ENCODE measurements around the gene IQSEC3. TPM values are rescaled to one million over a fixed set of nuclear protein-coding genes. Genes with fewer than 3 reads are reported as not detected.

IQSEC3 gene
- total RNA-seq, 4 donors from 2014 or later, result 0.65 to 10.5 (median 0.76) TPM

DNA sequence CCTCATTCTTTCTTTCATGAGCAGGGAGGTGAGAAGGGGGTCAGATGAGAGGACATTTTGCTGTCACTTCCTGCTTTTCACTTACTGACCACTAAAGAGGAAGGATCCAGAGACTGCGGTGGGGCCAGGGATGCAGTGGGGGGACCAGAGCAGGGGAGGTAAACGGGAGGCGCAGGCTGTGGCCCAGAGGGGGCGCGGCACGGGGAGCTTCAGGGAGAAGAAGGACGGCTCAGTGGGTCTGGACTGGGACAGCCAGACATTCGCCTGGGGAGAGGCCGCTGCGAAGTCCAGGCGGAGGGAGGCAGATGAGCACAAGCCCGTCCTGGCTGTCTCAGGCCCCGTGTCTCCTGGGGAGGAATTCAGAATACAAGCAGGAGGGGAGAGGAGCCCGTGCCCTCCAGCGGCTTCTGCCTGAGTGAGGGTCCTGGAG is 106.2 kb downstream of the IQSEC3 start:
- TF ChIP-seq, protein P1, sequence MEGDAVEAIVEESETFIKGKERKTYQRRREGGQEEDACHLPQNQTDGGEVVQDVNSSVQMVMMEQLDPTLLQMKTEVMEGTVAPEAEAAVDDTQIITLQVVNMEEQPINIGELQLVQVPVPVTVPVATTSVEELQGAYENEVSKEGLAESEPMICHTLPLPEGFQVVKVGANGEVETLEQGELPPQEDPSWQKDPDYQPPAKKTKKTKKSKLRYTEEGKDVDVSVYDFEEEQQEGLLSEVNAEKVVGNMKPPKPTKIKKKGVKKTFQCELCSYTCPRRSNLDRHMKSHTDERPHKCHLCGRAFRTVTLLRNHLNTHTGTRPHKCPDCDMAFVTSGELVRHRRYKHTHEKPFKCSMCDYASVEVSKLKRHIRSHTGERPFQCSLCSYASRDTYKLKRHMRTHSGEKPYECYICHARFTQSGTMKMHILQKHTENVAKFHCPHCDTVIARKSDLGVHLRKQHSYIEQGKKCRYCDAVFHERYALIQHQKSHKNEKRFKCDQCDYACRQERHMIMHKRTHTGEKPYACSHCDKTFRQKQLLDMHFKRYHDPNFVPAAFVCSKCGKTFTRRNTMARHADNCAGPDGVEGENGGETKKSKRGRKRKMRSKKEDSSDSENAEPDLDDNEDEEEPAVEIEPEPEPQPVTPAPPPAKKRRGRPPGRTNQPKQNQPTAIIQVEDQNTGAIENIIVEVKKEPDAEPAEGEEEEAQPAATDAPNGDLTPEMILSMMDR (IDR thresholded peaks at IDR 0.05; ENCODE audit: low read depth), result no peak

DNA sequence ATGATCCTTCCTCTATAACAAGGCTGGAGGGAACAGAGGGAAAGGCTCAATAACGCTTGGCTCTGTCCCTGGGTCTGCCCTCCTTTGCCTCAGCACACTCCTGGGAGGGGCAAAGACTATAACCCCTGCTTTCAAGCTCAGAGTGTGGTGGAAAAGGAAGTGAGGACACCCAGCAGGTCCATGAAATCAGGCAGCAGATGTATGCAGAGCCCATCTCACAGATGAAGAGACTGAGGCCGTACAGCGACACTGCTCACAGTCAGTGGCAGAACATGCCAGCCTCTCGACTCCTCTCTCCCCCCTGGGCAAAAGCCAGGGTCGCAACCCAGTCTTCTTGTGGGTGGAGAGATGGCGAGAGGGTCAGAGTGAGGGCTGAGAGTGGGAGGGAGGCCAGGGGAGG is 107.6 kb downstream of the IQSEC3 start:
- TF ChIP-seq, protein P1 (IDR thresholded peaks at IDR 0.05; ENCODE audit: low read depth), result no peak

DNA sequence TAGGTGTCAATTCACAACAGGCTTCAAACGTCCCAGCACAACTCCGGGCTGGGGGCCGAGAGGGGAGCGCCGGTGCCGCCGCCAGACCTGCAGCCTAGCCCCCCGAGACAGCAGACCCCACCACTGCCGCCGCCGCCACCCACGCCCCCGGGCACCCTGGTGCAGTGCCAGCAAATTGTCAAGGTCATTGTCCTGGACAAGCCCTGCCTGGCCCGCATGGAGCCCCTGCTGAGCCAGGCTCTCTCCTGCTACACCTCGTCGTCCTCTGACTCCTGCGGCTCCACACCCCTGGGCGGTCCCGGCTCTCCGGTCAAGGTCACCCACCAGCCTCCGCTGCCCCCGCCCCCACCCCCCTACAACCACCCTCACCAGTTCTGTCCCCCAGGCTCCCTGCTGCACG is 108.0 kb downstream of the IQSEC3 start:
- TF ChIP-seq, protein P1 (IDR thresholded peaks at IDR 0.05; ENCODE audit: low read depth), result no peak

DNA sequence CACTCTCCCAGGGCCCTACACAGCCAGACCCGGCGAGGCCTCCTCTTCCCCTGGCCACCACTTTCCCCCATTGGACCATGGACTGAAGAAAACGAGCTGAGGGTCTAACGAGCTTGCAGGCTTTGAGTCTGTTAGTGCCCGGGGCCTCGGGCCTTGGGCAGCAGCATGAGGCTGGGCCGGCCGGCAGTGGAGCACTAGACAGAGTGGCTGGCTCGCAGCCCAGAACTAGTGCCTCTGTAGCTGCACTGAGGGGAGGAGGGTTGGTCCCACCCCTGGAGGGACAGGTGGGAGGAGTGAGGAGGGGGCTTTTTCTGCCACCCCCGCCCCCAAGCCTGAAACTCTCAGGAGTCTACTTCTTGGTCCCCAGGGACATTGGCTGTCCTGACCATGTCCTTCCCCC is 108.7 kb downstream of the IQSEC3 start:
- TF ChIP-seq, protein P1 (IDR thresholded peaks at IDR 0.05; ENCODE audit: low read depth), result no peak

DNA sequence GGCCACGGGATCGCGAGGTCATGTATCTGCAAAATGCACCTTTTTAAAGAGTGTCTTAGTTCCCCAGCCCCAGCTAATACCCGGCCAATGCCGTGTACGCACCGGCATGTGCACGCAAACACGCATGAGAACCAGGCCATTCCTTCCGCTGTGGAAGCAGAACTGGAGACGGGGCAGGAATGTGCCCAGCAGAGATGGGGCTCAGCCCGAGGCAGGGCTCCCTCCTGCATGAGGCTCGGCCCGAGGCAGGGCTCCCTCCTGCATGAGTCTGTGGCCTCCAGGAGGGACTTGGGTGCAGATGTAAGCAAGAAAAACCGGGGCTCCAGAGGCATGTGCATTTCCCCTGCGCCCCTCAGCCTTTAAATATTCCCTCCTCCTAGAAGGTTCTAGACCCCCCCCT is 109.2 kb downstream of the IQSEC3 start:
- TF ChIP-seq, protein P1 (IDR thresholded peaks at IDR 0.05; ENCODE audit: low read depth), result no peak

DNA sequence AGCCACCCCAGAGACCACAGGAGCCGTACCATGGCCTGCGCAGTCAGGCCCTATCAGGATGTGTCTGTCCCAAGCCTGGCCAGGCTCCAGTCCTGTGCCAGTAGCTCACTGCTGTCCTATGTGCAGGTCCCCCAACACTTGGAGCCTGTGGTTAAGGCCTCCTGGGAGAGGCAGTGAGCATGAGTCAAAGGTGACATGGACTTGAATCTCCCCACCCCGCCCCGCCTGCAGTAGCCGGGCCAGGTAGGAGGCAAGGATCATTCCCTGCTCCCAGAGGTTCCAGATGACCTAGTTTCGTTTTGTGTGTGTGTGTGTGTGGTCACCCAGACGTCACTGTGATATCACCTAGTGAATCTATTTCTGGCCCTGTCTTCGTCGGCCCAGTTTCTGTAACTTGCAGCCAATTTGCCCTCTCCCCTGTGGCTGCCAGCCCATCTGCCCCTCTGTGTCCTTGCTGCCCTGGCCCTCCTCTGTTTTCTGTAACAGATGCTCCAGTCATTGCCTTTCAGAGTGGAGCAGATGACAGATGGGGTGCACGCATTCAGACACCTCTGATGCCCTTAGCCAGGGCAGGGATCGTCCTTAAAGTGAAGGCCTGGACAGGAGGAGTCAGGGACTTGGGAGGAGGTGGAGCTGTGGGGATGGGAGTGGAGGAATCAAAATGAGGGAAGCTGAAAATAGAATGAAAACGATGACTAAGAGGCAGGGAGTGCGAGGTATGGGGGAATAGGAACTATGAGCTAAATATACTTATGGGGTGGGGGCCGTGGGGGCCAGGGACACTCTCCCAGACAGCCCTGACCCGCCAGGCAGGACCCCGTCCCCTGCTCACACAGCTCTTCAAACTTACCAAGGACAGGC is 110.0 kb downstream of the IQSEC3 start:
- TF ChIP-seq, protein P1 (IDR thresholded peaks at IDR 0.05; ENCODE audit: low read depth), result no peak

DNA sequence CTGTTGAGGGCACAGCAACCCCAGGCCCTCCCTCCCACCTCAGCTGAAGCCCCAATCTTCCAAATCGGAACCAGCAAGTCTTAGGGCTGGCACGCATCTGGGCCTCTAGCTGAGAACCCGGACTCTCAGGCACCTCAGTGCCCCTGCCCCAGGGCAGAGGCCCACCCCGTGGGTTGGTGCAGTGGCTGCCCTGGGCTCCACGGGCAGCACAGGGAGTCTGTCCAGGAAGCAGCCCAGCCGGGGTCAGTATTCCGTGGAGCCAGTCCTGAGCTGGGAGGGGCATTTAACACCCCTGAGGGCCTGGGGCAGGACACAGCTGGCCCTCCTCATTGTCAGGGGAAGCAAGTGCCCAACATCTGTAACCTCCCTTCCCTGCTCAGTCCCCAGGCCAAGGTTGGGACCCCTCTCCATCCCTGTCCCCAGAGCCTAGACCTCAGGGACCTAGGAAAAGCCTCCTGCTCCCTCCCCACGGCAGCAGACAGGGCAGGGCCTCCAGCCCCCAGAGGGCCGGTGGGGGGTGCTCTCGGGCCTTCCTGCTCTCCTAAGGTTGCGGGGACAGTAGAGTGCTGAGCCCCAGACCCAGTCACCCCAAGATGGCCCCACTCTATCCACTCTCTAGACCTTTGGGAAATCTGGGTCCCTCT is 110.9 kb downstream of the IQSEC3 start:
- TF ChIP-seq, protein P1 (IDR thresholded peaks at IDR 0.05; ENCODE audit: low read depth), result no peak

All from subcutaneous adipose tissue (tissue), 4 donors.